Activated naive CD8-positive, alpha-beta T cell treated with anti-CD3 and anti-CD28 coated beads, Interleukin-2, amount 50 U/mL, for 24 hours (primary cell): Measurements from ENCODE around the gene RGS6.

Experiments used
- ATAC-seq: fragments of 150-1000 bp; cut with Tn5 transposase; one replicate; pipeline ENCODE4 v1.10.0; 2021
- DNase-seq: peaks from one replicate; pipeline ENCODE4 v3.0.0; 2021
- H3K27ac Mint-ChIP-seq: one replicate; pipeline ENCODE4 v1.8.0; 2021; ENCODE audit warnings: mild to moderate bottlenecking, mixed read lengths
- H3K27me3 Mint-ChIP-seq: one replicate; pipeline ENCODE4 v1.8.0; 2021; ENCODE audit warnings: mixed read lengths
- H3K36me3 Mint-ChIP-seq: one replicate; pipeline ENCODE4 v1.8.0; 2021; ENCODE audit warnings: low read depth, mixed read lengths
- H3K4me1 Mint-ChIP-seq: one replicate; pipeline ENCODE4 v1.8.0; 2021; ENCODE audit warnings: mixed read lengths
- H3K4me3 Mint-ChIP-seq: one replicate; pipeline ENCODE4 v1.8.0; 2021; ENCODE audit warnings: mild to moderate bottlenecking, moderate library complexity, mixed read lengths
- H3K9me3 Mint-ChIP-seq: one replicate; pipeline ENCODE4 v1.8.0; 2021; ENCODE audit warnings: mixed read lengths

Gene RGS6

GRCh38 chr14:72525087-72525915 lies 593.1 kb downstream of the RGS6 start:
- no peak for DNase-seq
- Mint-ChIP-seq H3K27me3 (peaks cover 9% of the 10 kb centered on the region), H3K4me3 (no peak overlapping the region), H3K4me1 (peaks cover 46% of the 10 kb centered on the region), H3K9me3 (no peaks in the 10 kb centered on the region), H3K36me3 (peaks cover 6% of the 10 kb centered on the region), H3K27ac (no peak overlapping the region)
- ATAC-seq, result no peak

DNA sequence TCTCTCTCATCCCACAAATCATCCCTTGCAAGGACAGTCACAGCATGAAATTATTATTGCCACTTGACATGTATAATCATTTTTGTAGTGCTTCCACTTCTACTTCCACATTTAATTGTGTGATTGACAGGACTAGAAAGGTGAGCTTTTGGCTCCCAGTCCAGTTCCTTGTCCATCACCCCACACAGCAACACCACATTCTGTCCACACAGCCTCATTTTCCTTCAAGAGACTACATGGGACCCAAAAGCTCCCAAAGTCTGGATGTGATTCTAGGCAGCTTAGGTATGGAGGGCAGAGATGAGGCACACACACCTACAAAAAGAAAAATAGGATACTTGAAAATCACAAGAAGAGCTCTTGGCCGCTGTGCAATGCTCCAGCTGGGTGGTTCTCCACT lies 595.4 kb downstream of the RGS6 start:
- ATAC-seq (no peak), DNase-seq (no peak)
- Mint-ChIP-seq H3K27ac (no peak overlapping the region), H3K4me1 (peaks cover 36% of the 10 kb centered on the region), H3K4me3 (no peak overlapping the region), H3K36me3 (no peaks in the 10 kb centered on the region), H3K9me3 (no peaks in the 10 kb centered on the region), H3K27me3 (peaks cover 9% of the 10 kb centered on the region)

- H3K4me1 Mint-ChIP-seq, result peaks cover 36% of the 10 kb centered on the region
- no peaks in the 10 kb centered on the region for H3K36me3 Mint-ChIP-seq
- no peak for ATAC-seq
- H3K4me3 Mint-ChIP-seq, result no peak overlapping the region
- H3K9me3 Mint-ChIP-seq, result no peaks in the 10 kb centered on the region
- peaks cover 9% of the 10 kb centered on the region for H3K27me3 Mint-ChIP-seq
- no peak overlapping the region for H3K27ac Mint-ChIP-seq
- DNase-seq, result no peak
These were observed 596.0 kb downstream of the RGS6 start for GRCh38 chr14:72528059-72528862.

GRCh38 chr14:72528863-72529175 lies 596.6 kb downstream of the RGS6 start:
- no peak overlapping the region for H3K27ac Mint-ChIP-seq
- H3K4me3 Mint-ChIP-seq, result no peak overlapping the region
- peaks cover 9% of the 10 kb centered on the region for H3K27me3 Mint-ChIP-seq
- ATAC-seq (no peak), DNase-seq (no peak)
- peaks cover 5% of the 10 kb centered on the region for H3K9me3 Mint-ChIP-seq
- H3K4me1 Mint-ChIP-seq, result peaks cover 31% of the 10 kb centered on the region
- no peaks in the 10 kb centered on the region for H3K36me3 Mint-ChIP-seq

- H3K4me3 Mint-ChIP-seq, result no peak overlapping the region
- no peak overlapping the region for H3K27ac Mint-ChIP-seq
- peaks cover 6% of the 10 kb centered on the region for H3K27me3 Mint-ChIP-seq
- peaks cover 1% of the 10 kb centered on the region for H3K36me3 Mint-ChIP-seq
- peaks cover 8% of the 10 kb centered on the region for H3K9me3 Mint-ChIP-seq
- no peak for ATAC-seq
- peaks cover 48% of the 10 kb centered on the region for H3K4me1 Mint-ChIP-seq
- no peak for DNase-seq
These were observed 600.6 kb downstream of the RGS6 start for GRCh38 chr14:72532686-72533454.

- H3K4me3 Mint-ChIP-seq, result no peak overlapping the region
These were observed 603.3 kb downstream of the RGS6 start for GRCh38 chr14:72535485-72535884.

DNA sequence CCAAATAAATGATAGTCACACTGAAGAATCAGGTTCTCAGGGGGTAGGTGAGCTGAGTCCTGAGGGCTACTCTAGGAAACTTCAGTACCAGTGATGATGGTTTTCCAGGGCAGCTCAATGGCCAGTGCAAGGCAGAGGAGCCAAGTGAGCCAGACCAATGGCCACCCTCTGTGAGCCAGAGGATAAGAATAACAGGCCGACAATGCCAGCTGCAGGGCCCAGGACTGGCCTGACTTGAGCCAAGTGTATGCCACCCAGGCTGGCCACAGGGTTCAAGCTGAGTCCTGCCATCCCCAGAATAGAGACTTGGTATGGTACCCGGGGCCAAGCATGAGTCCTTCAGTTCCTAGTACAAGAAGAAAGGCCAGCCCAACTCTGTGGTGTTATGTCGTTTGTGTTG lies 606.2 kb downstream of the RGS6 start:
- peaks cover 3% of the 10 kb centered on the region for H3K27me3 Mint-ChIP-seq
- H3K4me1 Mint-ChIP-seq, result peaks cover 35% of the 10 kb centered on the region
- H3K27ac Mint-ChIP-seq, result no peak overlapping the region
- H3K36me3 Mint-ChIP-seq, result peaks cover 1% of the 10 kb centered on the region
- ATAC-seq (no peak), DNase-seq (no peak)
- no peak overlapping the region for H3K4me3 Mint-ChIP-seq
- H3K9me3 Mint-ChIP-seq, result peaks cover 7% of the 10 kb centered on the region

More at GRCh38 chr14:72535485-72535884, 603.3 kb downstream of the RGS6 start:
- Mint-ChIP-seq H3K27me3 (peaks cover 3% of the 10 kb centered on the region), H3K27ac (no peak overlapping the region), H3K9me3 (peaks cover 8% of the 10 kb centered on the region), H3K36me3 (peaks cover 1% of the 10 kb centered on the region), H3K4me1 (peaks cover 46% of the 10 kb centered on the region)
- no peak for DNase-seq
- ATAC-seq, result no peak

DNA sequence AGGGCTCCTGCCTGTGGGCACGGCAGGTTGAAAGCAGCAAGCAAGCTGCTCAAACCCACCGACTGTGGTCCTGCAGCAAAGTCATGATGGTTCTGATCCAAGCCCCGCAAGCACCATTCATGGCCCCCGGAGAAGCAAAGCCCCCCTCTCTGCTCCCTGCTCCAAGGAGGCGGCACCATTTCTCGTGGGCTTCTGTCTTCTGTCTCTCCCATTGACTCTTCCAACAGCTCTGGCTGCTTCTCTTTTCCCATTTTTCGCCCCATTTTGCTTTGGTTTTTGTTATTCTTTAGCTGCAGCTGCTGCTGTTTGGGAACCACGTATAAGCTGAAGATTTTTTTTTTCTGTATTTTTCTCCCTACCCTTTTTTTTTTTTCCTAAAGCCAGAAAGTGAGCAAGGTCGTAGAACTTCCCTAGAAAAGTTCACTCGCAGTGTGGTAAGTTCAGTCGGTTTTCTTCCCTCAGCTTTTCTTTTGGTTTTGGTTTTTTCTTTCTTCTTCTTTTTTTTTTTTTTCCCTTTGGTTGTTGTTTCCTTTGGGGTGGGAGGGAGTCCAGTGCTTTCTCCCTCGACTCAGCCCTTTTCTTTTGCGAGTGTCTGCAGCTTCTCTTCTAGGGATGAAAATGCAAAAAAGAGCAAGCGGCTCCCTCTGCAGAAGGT lies 607.6 kb downstream of the RGS6 start:
- H3K27me3 Mint-ChIP-seq, result peaks cover 3% of the 10 kb centered on the region
- H3K36me3 Mint-ChIP-seq, result no peaks in the 10 kb centered on the region
- H3K27ac Mint-ChIP-seq, result no peak overlapping the region
- no peak overlapping the region for H3K4me3 Mint-ChIP-seq
- peaks cover 32% of the 10 kb centered on the region for H3K4me1 Mint-ChIP-seq
- H3K9me3 Mint-ChIP-seq, result no peaks in the 10 kb centered on the region
- DNase-seq (no peak), ATAC-seq (no peak)

DNA sequence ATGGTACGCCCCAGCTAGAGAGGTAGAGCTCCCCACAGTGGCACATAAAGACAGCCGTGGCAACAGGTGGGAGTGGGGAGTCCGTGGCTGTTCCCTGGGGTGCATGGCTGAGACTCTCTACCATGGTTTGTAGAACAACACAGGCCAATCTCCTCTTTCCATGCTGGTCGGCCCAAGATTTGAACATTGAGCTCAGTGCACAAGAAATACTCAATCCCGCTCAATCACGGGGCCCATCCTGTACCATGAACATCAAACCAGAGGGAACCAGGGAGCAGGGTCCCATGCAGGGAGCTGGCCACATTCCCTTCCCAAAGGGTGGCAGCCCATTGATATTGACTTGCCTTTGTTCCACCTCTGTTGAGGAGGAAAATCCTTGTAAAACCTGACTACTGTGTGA lies 608.6 kb downstream of the RGS6 start:
- Mint-ChIP-seq H3K4me3 (no peak overlapping the region), H3K27me3 (peaks cover 3% of the 10 kb centered on the region), H3K36me3 (no peaks in the 10 kb centered on the region), H3K9me3 (no peaks in the 10 kb centered on the region), H3K27ac (no peak overlapping the region), H3K4me1 (peaks cover 23% of the 10 kb centered on the region)
- no peak for ATAC-seq
- no peak for DNase-seq

DNA sequence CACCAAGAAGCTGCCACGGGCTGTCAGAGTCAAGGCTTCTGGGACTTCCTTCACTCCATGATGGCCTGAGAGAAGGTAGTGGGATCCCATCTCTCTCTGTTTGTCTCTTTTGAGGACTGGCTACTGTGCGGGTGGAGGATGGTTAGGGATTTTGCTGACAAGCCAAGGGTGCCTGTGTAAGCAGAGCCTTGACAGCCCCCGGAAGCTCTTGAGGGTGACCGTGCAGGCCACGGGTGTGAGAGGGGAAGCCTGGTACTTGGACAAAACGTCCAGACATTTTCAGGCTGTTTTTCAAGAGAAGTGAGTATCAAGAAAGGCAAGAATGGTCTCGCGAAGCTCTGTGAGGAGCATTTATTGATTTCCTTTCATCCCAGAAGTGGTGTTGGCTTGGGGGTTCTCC lies 609.3 kb downstream of the RGS6 start:
- no peak for DNase-seq
- peaks cover 3% of the 10 kb centered on the region for H3K27me3 Mint-ChIP-seq
- H3K4me1 Mint-ChIP-seq, result peaks cover 17% of the 10 kb centered on the region
- no peaks in the 10 kb centered on the region for H3K36me3 Mint-ChIP-seq
- ATAC-seq, result no peak
- no peaks in the 10 kb centered on the region for H3K9me3 Mint-ChIP-seq
- H3K4me3 Mint-ChIP-seq, result no peak overlapping the region
- H3K27ac Mint-ChIP-seq, result no peak overlapping the region

- Mint-ChIP-seq H3K27me3 (peaks cover 3% of the 10 kb centered on the region), H3K36me3 (no peaks in the 10 kb centered on the region), H3K4me1 (peaks cover 10% of the 10 kb centered on the region), H3K27ac (no peak overlapping the region), H3K9me3 (no peaks in the 10 kb centered on the region), H3K4me3 (no peak overlapping the region)
- ATAC-seq (no peak), DNase-seq (no peak)
These were observed 611.1 kb downstream of the RGS6 start for GRCh38 chr14:72543341-72543740.

- no peak for ATAC-seq
- H3K9me3 Mint-ChIP-seq, result no peaks in the 10 kb centered on the region
- no peak overlapping the region for H3K27ac Mint-ChIP-seq
- no peaks in the 10 kb centered on the region for H3K36me3 Mint-ChIP-seq
- no peak for DNase-seq
- no peak overlapping the region for H3K4me3 Mint-ChIP-seq
- peaks cover 9% of the 10 kb centered on the region for H3K4me1 Mint-ChIP-seq
- H3K27me3 Mint-ChIP-seq, result peaks cover 2% of the 10 kb centered on the region
These were observed 612.6 kb downstream of the RGS6 start for GRCh38 chr14:72544615-72545387.

DNA sequence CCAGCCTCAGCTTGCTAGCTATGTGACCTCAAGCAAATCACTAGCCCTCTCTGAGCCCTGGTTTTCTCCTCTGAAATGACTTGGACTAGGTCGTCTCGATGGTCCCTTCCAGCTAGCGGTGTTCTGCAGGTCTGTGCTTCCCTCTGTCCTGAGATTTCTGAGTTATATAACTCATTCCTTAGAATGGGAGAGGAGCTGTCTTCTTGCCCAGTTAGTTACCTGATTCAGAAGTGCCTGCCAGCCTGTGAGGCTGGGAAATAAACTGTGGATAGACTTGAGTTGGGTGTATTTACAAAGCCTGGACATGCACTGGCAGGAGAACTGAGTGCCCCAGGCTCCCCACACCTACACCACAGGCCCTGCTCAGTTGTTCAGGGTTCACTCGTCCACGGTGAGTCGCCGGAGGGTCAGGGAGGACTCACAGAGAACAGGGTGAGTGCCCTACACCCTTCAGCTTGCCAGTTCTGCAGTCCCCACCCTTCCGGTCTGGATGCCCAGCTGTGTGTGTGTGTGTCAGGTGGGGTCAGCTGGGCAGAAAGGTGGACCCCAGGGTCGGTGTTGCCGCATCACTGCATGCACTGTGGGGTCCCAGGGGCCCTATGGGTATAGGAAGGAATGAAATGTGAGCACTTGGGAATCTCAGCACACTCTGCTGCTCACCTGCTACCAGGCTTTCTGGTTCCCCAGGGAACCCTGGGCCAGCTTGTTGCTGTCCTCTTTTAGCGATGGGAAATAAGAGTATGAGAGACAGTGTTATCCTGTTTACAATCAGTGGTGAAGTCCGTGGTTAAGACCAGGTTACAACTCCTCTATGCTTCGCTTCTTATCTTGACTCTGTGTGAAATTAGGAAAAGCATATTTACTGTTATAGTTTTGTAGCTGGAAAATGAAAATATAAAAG lies 613.4 kb downstream of the RGS6 start:
- Mint-ChIP-seq H3K4me3 (no peak overlapping the region), H3K9me3 (no peaks in the 10 kb centered on the region), H3K36me3 (no peaks in the 10 kb centered on the region), H3K4me1 (peaks cover 6% of the 10 kb centered on the region), H3K27ac (no peak overlapping the region), H3K27me3 (no peaks in the 10 kb centered on the region)
- no peak for DNase-seq
- ATAC-seq, result peak; percentile 54
